Gastroesophageal sphincter (tissue), 3 donors: ENCODE data around the gene ZSCAN9.

Experiments
- CTCF ChIP-seq, 4 experiments: fragments of 200-600 bp in 2 of 4; fragments of 450-650 bp in 2 of 4; sonication (generic) in 1 of 4; IDR thresholded peaks; one replicate each; pipeline ENCODE4 v1.5.1; 2017 to 2019; ENCODE audit warnings: antibody characterized with exemption in 4 of 4, mild to moderate bottlenecking in 2 of 4, moderate library complexity in 2 of 4
- POLR2A ChIP-seq, 2 donors: fragments of 450-650 bp; IDR thresholded peaks; one replicate each; pipeline ENCODE4 v1.6.1; 2017; ENCODE audit warnings: antibody characterized with exemption in 2 of 2, mild to moderate bottlenecking in 2 of 2, moderate library complexity in 1 of 2
- POLR2AphosphoS5 ChIP-seq: sonication (generic); formaldehyde crosslinking; IDR thresholded peaks from one replicate; pipeline ENCODE4 v1.6.1; 2017; ENCODE audit warnings: antibody characterized with exemption

- no peak for TF ChIP-seq CTCF (IDR thresholded peaks at IDR 0.05)
- no peak for TF ChIP-seq POLR2A (IDR thresholded peaks at IDR 0.05)
- no peak for TF ChIP-seq POLR2AphosphoS5
These were observed 38.8 kb downstream of the ZSCAN9 start for GRCh38 chr6:28263922-28264321.
